HG03565 (cell line): ENCODE measurements around the gene FEN1.
A peak's percentile ranks its signal among the peaks of the same experiment; 100 is the strongest.

ENCODE experiments used
- ATAC-seq: cut with Tn5 transposase; IDR thresholded peaks from one replicate; pipeline ENCODE4 v1.9.1; 2021; ENCODE audit warnings: mild to moderate bottlenecking, moderate library complexity; ENCODE audit not compliant: unreplicated experiment

FEN1 gene

DNA sequence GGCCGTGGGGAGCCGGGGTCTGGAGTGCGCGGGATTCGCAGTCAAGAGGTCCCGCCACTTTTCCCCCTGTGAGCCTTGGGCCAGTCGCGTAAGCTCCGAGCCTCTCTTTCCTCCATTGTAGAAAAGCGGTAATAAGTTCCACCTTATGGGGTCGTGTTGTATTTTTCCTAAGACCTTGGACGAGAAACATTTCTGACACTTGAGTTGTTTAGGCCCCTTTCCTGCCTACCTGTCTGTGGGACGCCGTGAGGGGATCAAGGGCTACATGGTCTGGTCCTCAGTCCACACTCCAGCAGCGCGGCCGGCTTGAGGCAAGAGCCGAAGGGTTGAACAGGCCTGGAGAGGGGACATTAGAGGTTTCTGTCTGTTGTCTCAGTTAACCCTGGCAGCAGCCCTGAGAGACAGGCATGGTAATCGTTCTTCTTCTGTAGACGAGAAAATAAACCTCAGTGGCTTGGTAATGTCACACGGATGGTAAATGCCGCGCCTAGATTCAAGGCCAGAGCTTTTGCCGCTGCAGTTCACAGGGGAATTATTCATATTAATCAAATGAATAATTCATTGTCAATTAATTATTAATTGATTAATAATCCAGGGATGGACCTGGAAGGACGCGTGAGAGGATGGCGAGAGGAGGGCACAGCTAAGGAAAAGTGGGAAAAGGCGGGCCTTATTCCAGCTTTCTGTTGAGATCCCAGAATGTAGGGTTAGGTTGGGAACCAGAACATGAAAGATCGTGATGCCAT lies 545 bp downstream of the FEN1 start:
- no peak for ATAC-seq

DNA sequence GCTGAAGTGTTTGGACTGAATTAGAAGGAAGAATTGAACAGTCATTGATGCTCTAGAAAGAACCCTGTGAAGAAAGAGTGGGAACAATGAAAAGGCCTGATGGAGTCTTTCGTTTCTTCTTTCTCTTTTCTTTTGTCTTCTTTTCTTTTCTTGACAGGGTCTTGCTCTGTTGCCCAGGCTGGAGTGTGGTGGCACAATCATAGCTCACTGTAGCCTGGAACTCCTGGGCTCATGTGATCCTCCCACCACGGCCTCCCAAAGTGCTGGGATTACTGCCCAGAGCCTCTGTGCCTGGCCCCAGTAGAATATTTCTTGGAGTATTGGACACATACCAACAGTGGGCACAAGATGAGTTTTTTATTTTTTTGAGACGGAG lies 1.1 kb downstream of the FEN1 start:
- ATAC-seq: no peak

DNA sequence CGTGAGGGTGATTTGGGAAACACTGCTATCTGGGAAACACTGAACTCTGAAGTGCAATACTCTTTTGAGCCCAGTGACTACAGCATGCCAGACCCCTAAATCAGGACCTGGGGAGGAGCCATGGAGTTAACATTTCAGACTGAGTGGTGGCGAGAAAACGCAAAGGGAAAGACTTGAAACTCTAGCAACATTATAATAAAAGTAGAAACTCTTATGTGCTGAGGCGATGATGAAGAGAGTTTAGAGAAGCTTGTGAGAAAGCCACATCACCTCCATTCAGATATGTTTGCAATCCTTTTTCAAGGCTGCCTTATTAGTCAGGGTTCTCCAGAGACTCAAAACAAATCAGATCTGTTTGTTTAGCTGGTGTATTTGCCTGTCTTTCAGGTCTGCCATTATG lies 1.9 kb downstream of the FEN1 start:
- ATAC-seq: no peak

DNA sequence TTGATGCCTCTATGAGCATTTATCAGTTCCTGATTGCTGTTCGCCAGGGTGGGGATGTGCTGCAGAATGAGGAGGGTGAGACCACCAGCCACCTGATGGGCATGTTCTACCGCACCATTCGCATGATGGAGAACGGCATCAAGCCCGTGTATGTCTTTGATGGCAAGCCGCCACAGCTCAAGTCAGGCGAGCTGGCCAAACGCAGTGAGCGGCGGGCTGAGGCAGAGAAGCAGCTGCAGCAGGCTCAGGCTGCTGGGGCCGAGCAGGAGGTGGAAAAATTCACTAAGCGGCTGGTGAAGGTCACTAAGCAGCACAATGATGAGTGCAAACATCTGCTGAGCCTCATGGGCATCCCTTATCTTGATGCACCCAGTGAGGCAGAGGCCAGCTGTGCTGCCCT lies 2.7 kb downstream of the FEN1 start:
- no peak for ATAC-seq

DNA sequence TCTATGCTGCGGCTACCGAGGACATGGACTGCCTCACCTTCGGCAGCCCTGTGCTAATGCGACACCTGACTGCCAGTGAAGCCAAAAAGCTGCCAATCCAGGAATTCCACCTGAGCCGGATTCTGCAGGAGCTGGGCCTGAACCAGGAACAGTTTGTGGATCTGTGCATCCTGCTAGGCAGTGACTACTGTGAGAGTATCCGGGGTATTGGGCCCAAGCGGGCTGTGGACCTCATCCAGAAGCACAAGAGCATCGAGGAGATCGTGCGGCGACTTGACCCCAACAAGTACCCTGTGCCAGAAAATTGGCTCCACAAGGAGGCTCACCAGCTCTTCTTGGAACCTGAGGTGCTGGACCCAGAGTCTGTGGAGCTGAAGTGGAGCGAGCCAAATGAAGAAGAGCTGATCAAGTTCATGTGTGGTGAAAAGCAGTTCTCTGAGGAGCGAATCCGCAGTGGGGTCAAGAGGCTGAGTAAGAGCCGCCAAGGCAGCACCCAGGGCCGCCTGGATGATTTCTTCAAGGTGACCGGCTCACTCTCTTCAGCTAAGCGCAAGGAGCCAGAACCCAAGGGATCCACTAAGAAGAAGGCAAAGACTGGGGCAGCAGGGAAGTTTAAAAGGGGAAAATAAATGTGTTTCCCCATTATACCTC lies 3.3 kb downstream of the FEN1 start:
- ATAC-seq: no peak

DNA sequence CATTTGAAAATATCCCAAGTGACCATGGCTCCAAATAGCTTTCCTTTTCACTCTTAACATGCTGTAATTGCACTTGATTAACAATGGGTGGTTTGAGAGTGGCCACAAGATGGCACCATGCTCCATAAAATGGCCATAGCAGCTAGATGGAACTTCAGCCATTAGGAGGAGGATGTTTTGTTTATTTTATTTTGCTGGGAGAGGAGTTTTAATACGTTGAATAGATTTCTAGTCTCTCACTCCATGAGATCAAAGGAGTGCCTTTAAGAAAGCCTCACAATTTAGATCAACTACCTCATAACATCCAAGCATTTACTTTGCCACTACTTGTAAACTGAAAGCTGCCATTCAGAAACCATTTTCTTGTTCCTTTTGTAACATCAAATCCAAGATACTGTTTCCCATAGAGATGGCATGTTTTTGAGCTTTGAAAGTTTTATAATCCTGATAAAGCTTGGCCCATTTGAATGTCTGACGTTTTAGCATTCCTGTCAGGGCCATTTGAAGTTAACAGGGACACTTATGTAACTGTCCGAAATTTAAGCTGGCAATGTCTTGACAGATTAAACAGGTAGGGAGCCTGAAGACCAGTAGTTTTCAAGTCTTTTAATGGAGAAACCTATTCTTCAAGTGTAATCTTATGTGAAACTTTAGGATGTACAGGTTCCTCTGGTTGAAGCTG lies 4.7 kb downstream of the FEN1 start:
- ATAC-seq: no peak

DNA sequence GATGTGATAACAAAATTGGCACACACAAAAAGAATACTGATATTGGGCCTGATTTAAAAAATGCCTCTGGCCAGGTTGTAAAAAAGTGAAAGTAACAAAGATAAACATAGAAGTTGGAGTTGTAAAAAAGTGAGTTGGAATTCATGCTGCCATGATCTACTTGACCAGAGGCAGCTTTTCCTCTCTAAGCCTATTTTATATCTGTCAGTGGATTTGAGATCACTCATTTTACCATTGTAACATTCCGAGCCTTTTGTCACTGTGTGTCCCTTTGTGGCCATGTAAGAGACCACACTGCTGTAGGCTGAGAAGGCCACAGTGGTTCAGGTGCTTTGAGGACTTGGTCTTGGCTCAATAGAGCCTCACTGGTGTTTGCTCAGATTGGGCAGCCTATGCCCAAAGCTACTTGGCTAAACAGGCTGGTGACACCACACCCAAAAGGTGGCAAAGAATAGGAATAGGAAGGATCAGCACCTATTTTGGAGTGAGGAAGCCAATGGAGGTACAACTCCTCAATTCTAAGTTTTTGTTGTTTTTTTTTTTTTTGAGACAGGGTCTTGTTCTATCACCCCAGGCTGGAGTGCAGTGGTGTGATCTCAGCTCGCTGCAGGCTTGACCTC lies 7.1 kb downstream of the FEN1 start:
- ATAC-seq: no peak

DNA sequence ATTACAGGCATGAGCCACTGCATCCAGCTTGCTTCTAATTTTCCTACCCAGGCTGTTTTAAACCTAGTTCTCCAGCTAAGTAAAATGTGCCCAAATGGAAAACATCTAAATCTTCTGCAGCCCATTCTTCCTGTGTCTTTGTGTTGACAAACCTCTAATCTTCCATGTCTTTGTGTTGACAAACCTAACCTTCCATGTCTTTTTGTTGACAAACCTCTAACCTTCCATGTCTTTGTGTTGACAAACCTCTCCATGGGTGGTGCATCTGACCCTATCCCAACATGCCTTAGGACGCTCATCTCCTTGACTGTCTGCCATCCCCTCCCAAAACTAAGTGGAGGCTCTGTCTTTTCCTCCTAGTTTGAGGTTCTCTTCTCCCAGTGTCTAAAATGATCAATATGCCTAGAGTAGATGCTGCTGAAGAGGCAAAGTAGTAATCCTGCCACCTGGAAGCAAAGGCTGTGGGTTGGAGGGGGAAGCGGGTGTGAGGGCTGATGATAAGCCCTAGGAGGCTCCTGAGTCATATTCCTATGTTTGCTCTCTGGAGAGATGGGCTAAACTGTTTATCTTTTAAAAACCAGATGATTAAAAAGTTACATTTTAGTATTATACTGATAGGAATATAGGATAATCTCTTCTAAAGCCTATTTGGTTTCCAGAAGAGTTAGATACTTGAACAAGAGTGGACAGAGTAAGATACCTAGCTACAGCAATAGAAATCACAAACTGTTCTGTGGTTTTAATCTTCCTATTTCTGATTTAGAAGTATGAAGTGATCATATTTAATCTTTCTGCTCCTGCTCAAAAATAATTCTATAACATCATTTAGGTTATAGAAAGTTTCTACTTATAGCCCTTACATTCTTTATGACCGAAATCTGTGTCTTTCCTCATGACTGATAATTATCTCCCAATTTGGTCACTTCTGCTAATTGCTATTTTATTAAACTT lies 7.9 kb downstream of the FEN1 start:
- no peak for ATAC-seq

DNA sequence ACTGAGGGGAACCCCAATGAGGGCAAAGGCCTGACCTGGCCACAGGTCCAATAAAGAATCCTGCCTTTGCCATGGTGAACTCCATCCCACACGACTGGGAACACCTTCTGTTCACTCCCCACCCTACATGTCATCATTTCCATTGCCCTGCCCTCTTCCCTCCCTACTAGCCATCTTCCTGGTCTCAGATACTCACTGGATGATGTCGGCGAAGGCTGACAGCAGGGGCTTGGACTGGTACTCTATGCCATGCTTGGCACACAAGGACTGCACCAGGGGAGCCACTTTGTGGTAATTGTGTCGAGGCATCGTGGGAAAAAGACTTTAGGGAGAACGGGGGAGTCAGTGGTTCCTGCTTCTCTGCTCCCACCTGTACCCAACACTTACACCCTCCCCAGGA lies 9.9 kb downstream of the FEN1 start:
- no peak for ATAC-seq

DNA sequence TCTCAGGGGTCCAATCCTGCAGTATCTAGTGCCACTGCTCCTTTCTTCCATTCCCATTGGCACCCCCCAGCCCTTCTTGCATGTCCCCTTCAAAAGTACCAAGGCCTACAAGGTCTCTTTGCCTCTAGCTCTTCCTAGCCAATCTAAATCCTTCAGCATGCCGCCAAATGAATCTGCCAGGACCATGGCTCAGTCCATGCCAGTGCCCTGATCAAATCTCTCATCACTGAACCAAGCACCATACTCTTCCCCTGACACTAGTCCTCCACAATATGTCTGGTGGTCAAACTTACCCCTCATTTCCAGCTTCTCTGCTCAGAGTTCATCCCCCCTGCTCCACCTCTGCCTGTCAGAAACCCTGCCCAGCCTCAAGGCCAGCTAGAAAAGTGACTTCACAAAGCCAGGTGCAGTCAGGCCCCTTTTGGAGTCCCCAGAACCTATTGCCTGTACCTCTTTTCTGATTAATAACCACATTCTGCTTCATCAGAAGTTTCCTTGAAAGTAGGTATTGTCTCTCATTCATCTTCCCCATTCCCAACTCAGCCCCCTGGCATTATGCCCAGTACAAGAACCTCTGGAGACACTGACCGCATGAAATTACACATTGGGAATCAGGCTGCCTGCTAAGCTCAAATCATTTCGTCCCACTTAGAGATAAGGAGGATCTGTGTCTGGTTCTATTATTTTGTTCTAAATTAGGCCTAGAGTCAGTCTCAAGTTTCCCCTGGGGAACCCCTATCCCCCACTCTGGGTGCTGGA lies 11.4 kb downstream of the FEN1 start:
- no peak for ATAC-seq

DNA sequence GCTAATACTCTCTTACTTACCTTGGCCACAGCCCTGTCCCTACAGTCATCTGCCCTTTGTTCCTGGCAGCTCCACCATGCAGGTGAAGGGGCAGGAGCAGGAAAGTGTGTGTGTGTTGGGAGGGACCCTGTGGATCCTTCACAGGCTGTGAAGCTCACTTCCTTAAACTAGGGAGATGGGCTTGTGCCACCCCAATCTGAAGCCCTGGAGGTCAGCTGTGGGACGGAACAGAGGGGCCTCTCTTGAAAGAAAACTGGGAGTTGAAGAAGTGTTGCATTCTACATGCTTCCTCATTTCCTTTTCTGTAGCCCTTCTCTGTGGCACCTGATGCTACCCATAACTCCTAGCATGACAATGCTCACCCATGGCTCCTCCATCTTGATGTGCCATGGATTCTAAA lies 12.4 kb downstream of the FEN1 start:
- no peak for ATAC-seq

DNA sequence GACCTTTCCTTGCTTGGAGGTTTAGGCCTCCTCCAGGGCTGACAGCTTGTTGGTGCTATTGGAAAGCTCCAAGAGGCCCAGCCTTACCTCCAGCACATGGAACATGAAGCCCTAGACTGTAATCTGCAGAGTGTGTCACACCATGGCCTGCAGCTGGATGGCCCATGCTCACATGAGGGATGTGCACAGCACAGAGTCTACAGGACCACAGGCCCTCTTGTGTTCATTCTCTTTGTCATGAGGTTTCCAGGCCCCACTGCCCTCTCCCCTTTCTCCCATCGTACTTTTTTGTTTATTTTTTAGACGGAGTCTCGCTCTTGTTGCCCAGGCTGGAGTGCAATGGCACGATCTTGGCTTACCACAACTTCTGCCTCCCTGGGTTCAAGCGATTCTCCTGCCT lies 14.1 kb downstream of the FEN1 start:
- no peak for ATAC-seq

DNA sequence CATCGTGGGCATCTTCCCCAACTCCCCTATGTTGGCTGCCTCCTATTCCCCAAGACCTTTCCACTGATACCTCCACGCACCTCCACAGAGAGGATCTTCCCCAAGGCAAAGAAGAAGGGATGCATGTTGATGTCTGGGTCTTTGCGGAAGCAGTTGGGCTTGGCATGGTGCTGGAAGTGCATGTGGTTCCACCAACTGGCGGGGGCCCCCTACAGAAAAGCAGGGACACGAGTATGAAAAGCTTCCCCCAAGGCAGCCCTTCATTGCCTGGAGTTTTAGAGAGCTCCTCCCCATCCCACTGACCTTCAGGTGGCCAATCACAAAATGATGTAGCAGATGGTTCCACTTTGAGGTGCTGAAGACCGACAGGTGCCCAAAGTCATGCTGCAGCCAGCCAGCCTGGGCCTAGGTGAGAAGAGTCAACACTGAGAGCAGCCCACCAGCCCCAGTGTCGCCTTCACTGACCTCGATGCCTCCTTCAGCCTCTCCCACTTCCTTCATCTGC lies 18.0 kb downstream of the FEN1 start:
- no peak for ATAC-seq

DNA sequence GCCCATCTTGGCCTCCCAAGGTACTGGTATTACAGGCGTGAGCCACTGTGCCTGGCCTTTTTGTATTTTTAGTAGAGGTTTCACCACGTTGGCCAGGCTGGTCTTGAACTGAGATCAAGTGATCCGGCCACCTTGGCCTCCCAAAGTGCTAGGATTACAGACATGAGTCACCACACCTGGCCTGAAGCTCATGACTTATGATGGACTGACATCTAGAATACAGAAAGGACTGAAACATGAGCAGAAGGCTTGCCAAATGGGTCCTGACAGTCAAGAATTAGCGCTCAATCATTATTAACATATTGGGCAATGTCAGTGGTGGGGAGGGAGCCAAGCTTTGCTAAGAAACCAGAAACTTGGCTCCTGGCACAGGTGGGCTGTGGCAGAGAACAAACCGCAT lies 19.1 kb downstream of the FEN1 start:
- ATAC-seq: no peak

DNA sequence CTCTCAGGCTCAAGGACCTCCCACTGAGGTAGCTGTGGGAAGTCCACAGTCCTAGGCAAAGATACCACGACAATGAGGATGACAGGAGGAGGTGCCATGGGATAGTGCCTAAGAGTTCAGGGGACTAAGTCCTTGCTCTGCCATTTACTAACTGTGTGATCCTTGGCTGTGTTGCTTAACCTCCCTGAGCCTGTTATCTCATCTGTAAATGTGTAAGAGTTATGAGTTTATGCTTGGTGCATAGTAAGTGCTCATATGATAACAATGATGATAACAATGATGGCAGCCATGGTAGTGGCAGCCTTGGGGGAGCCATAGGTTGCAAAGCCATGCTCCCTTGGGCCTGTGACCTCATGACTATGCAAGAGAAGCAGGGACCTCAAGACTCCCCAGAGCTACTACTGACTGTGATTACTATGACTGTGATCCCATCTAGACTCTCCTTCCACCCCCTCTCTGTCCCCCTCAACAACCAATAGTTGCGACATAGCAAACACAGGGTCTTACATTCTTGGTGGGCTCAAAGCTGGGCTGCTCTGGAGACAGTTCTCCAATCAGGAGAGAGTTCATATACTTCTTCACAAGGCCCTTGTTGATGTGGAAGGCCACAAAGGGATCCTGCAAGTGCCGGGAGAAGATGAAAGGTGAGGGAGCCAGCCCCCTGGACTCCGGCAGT lies 20.2 kb downstream of the FEN1 start:
- ATAC-seq: no peak

DNA sequence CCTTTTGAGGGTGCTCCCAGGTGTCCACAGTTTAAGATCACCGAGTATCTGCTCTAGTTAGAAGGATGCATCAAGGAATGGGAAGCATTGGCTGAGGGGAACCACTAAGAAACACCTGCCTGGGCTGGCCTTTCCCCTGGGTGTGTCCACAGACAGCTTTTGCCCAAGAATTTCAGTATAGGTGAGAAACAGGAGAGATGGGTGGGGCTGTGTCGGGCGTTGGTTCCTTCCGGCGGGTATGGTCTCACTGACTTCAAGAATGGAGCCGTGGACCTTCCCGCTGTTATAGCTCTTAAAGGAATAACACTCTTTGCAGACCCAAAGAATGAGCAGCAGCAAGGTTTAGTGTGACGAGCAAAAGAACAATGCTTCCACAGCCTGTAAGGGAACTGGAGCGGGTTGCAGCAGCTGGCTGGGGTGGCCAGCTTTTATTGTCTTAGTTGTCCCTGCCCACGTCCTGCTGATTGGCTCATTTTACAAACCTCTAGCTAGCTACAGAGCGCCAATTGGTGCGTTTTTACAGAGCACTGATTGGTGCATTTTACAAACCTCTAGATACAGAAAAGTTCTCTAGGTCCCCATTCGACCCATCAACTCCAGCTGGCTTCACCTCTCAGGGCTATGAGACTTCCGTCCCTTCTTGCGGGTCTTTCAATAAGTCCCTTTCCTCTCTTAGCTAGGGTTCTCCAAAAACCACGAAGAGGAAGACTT lies 21.7 kb downstream of the FEN1 start:
- ATAC-seq: no peak

DNA sequence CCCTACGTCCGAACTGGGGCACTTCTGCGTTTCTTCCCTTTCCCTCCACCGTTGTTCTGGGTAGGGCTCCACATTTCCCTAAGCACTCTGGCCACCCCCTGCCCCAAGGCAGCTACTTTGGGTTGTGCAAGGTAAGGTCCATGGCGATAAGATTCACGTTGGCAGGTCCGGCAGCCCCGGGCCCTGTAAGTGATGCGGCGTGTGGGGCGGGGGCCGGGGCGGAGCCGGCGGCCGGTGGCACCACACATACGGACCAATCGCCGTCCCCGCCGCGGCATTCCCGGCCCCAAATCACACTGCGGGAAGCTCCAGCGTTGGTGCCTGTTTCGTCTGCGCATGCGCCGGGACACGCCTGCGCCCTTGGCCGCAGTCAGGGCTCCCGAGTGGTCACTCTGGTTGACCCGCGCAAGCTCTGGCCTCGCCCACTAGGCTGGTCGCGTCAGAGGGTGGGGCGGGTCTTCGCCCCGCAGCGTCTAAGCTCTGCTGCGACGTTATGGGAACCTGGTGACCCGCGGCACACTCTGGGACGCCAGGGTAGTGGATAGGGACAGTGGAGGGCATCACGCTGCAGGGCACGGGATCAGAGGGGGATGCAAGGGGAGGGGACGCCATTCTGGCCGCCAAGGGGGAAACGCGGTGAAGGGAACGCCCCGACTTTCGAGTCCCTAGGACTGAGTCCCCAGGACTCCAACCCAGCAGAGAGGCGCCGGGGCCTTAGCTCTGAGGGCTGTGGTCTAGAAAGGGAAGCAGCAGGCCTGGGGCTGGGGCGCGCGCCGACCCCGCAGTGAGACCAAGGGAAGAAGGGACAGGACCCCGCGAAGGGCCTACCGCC lies 22.5 kb downstream of the FEN1 start:
- ATAC-seq: peak; percentile 47
